ENCODE results near the gene MGAT5B. TPM values are rescaled to one million over a fixed set of nuclear protein-coding genes. Genes with fewer than 3 reads are reported as not detected.

MGAT5B gene
- total RNA-seq, 1 experiment from 2014 or later = 4.9 TPM

DNA sequence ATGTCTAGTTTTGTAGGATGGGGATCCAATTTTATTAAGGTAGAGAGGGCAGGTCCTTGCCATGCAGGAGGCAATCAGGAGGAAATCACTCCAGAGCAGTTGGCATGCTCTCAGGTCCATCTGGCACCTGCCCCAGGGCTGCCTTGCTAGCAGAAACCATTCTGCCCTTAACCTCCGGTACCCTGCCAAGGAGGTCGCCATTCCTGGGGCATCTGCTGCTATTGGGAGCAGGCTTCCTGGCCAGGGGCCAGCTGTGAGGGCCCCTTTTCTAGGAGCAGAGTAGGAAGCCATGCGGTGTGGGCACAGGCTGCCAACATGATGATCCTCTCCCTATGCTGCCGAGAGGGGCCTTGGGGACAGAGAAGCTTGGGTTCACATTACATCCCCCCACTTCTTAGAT is 47.6 kb upstream of the MGAT5B start:
- POLR2A ChIA-PET (ENCODE audit: unreplicated experiment) = no interaction called here

DNA sequence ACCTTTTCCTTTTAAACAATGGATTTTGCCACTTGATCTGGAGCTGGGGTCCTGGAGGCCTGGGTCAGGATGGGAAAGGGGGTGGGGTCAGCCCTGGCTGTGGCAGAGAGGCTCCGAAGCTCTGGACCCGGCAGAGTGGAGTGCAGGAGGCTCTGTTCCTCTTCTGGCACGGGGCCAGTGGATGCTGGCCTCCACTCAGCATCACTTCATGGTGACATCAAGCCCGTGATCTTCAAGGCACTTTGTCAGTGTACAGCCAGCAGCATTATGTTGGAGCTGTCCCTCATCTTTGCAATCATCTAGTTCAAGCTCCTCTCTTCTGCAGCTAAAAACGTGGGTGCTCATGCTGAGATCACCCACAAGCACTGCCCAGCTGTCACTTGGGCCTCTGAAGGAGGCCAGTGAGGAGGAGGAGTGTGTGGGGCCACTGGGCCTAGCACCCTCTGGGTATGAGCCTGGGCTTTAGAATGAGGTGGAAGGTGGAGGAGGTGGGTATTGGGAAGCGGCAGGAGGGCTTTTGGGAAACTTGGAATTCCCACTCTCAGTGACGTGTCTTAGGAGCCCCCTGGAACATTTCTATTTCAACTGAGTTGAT is 45.9 kb upstream of the MGAT5B start:
- Histone ChIP-seq H3K4me1 (ENCODE audit: insufficient read depth, low read length) (no peaks in the 10 kb centered on the region), H3K4me2 (ENCODE audit: low read length) (no peak overlapping the region), H3K27ac (ENCODE audit: low read length) (no peak overlapping the region), H3K27me3 (ENCODE audit: low read length) (no peaks in the 10 kb centered on the region), H3K9ac (ENCODE audit: low read length) (no peak overlapping the region), H3K4me3 (ENCODE audit: low read length) (no peak overlapping the region), H3K9me2 (replicated peaks; ENCODE audit: low read length) (no peaks in the 10 kb centered on the region), H3K36me3 (ENCODE audit: low read depth, low read length) (no peaks in the 10 kb centered on the region), H4K20me1 (ENCODE audit: low read length) (no peaks in the 10 kb centered on the region), H3K9me3 (ENCODE audit: low read length) (no peaks in the 10 kb centered on the region), H3K79me2 (ENCODE audit: low read length) (no peaks in the 10 kb centered on the region), H2AFZ (ENCODE audit: low read length) (no peak overlapping the region), H3F3A (ENCODE audit: low read length, unreplicated experiment) (no peaks in the 10 kb centered on the region)
- TF ChIP-seq EZH2 (IDR thresholded peaks at IDR 0.05; ENCODE audit: low read length, unreplicated experiment) = no peak
- TF ChIP-seq, protein P1, sequence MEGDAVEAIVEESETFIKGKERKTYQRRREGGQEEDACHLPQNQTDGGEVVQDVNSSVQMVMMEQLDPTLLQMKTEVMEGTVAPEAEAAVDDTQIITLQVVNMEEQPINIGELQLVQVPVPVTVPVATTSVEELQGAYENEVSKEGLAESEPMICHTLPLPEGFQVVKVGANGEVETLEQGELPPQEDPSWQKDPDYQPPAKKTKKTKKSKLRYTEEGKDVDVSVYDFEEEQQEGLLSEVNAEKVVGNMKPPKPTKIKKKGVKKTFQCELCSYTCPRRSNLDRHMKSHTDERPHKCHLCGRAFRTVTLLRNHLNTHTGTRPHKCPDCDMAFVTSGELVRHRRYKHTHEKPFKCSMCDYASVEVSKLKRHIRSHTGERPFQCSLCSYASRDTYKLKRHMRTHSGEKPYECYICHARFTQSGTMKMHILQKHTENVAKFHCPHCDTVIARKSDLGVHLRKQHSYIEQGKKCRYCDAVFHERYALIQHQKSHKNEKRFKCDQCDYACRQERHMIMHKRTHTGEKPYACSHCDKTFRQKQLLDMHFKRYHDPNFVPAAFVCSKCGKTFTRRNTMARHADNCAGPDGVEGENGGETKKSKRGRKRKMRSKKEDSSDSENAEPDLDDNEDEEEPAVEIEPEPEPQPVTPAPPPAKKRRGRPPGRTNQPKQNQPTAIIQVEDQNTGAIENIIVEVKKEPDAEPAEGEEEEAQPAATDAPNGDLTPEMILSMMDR (conservative IDR thresholded peaks at IDR 0.05; ENCODE audit: low read depth, low read length) = no peak
- no peak for TF ChIP-seq EZH2phosphoT487 (IDR thresholded peaks at IDR 0.05; ENCODE audit: borderline replicate concordance, low read length)
- ChIA-PET POLR2A (ENCODE audit: unreplicated experiment) (interaction anchor here (0.6 kb wide), 1 partner anchor 501 kb away, joined by 5 read pairs; no protein-coding TSS in a partner anchor), CTCF (no interaction called here)
- BruUV-seq (replicated peaks) = no TSS peak
- intact Hi-C loops (cut with micrococcal nuclease) = no loop called here
- DNase-seq (no peak), ATAC-seq (no peak)

More for the DNA sequence above, 47.6 kb upstream of the MGAT5B start:
- Histone ChIP-seq H3K4me3 (ENCODE audit: low read length) (no peak overlapping the region), H3K36me3 (ENCODE audit: low read depth, low read length) (no peaks in the 10 kb centered on the region), H3K4me1 (ENCODE audit: insufficient read depth, low read length) (no peaks in the 10 kb centered on the region), H3K27me3 (ENCODE audit: low read length) (no peaks in the 10 kb centered on the region), H3K9ac (ENCODE audit: low read length) (no peak overlapping the region), H3K79me2 (ENCODE audit: low read length) (no peaks in the 10 kb centered on the region), H3K9me3 (ENCODE audit: low read length) (no peaks in the 10 kb centered on the region), H2AFZ (ENCODE audit: low read length) (no peak overlapping the region), H3K4me2 (ENCODE audit: low read length) (no peak overlapping the region), H3K27ac (ENCODE audit: low read length) (no peak overlapping the region), H3K9me2 (replicated peaks; ENCODE audit: low read length) (no peaks in the 10 kb centered on the region), H3F3A (ENCODE audit: low read length, unreplicated experiment) (no peaks in the 10 kb centered on the region), H4K20me1 (ENCODE audit: low read length) (no peaks in the 10 kb centered on the region)
- DNase-seq (no peak), ATAC-seq (no peak)
- intact Hi-C loops (cut with micrococcal nuclease) = no loop called here
- TF ChIP-seq, protein P1 (conservative IDR thresholded peaks at IDR 0.05; ENCODE audit: low read depth, low read length) = no peak
- no peak for TF ChIP-seq EZH2phosphoT487 (IDR thresholded peaks at IDR 0.05; ENCODE audit: borderline replicate concordance, low read length)
- TF ChIP-seq EZH2 (IDR thresholded peaks at IDR 0.05; ENCODE audit: low read length, unreplicated experiment) = no peak
- BruUV-seq (replicated peaks) = no TSS peak
- CTCF ChIA-PET = interaction anchor here (0.6 kb wide), 1 partner anchor 17 kb away, joined by 3 read pairs; no protein-coding TSS in a partner anchor

DNA sequence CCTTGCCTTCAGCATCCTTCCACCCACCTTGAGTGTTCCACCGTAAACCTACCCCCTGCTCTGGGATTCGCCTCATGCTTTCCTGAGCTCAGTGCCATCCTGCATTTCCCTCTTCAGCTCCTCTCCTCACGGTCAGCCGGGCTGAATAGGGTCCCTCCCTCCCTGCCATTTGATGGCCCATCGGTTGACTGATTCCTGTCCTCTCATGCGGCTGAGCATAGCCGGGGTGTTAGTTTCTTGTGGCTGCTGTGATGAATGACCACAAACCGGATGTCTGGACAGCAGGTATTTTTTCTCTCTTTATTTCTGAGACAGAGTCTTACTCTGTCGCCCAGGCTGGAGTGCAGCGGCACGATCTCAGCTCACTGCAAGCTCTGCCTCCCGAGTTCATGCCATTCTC is 44.1 kb upstream of the MGAT5B start:
- no peak for DNase-seq
- CTCF ChIA-PET = no interaction called here
- no peak overlapping the region for H3K4me3 ChIP-seq (ENCODE audit: low read length)
- ATAC-seq = no peak
- intact Hi-C loops (cut with micrococcal nuclease) = no loop called here
- H3K4me2 ChIP-seq (ENCODE audit: low read length) = no peak overlapping the region
- no peaks in the 10 kb centered on the region for H3K36me3 ChIP-seq (ENCODE audit: low read depth, low read length)
- H3K9ac ChIP-seq (ENCODE audit: low read length) = no peak overlapping the region
- POLR2A ChIA-PET (ENCODE audit: unreplicated experiment) = no interaction called here
- no peaks in the 10 kb centered on the region for H3K79me2 ChIP-seq (ENCODE audit: low read length)
- no peaks in the 10 kb centered on the region for H3K9me2 ChIP-seq (replicated peaks; ENCODE audit: low read length)
- TF ChIP-seq, protein P1 (conservative IDR thresholded peaks at IDR 0.05; ENCODE audit: low read depth, low read length) = no peak
- TF ChIP-seq EZH2phosphoT487 (IDR thresholded peaks at IDR 0.05; ENCODE audit: borderline replicate concordance, low read length) = no peak
- no peak for TF ChIP-seq EZH2 (IDR thresholded peaks at IDR 0.05; ENCODE audit: low read length, unreplicated experiment)
- no peaks in the 10 kb centered on the region for H4K20me1 ChIP-seq (ENCODE audit: low read length)
- H3F3A ChIP-seq (ENCODE audit: low read length, unreplicated experiment) = no peaks in the 10 kb centered on the region
- H2AFZ ChIP-seq (ENCODE audit: low read length) = no peak overlapping the region
- no peaks in the 10 kb centered on the region for H3K4me1 ChIP-seq (ENCODE audit: insufficient read depth, low read length)
- BruUV-seq (replicated peaks) = no TSS peak
- H3K27me3 ChIP-seq (ENCODE audit: low read length) = no peaks in the 10 kb centered on the region
- H3K9me3 ChIP-seq (ENCODE audit: low read length) = no peaks in the 10 kb centered on the region
- H3K27ac ChIP-seq (ENCODE audit: low read length) = no peak overlapping the region
